OCI-LY7 (cell line): ENCODE data around the gene MAP2K5. TPM values are rescaled to one million over a fixed set of nuclear protein-coding genes. Genes with fewer than 3 reads are reported as not detected.

Experiments
- BruUV-seq: library from RNA; stranded (reverse); fragments of 400-500 nt; replicated peaks from 2 replicates; lab custom pipeline; 2021; lab: Mats Ljungman, UMichigan
- CTCF ChIA-PET: fragments of 300-600 bp; sonication (Branson Sonifier 250); formaldehyde crosslinking; loops from one replicate; lab custom pipeline; 2022; ENCODE audit warnings: antibody characterized with exemption; ENCODE audit not compliant: unreplicated experiment; lab: Charles Lee
- POLR2A ChIA-PET: fragments of 300-600 bp; sonication (Branson Sonifier 250); formaldehyde crosslinking; loops from one replicate; lab custom pipeline; 2022; ENCODE audit warnings: antibody characterized with exemption; lab: Charles Lee
- DNase-seq: peaks from one replicate; pipeline ENCODE4 v3.0.0-alpha.2; 2015; ENCODE audit warnings: low spot score
- H2AFZ ChIP-seq: fragments of 200-600 bp; sonication (generic), shearing (Covaris generic); 2 replicates; pipeline ENCODE4 v1.6.1; 2014; ENCODE audit warnings: mild to moderate bottlenecking, antibody characterized with exemption, low read length, moderate library complexity
- H3K27ac ChIP-seq: fragments of 200-600 bp; sonication (generic); 2 replicates; pipeline ENCODE4 v1.5.1; 2014; ENCODE audit warnings: mixed run types, low read depth, mild to moderate bottlenecking, moderate library complexity, low read length, inconsistent platforms; ENCODE audit not compliant: poor library complexity, severe bottlenecking
- H3K36me3 ChIP-seq: fragments of 200-600 bp; sonication (generic); 2 replicates; pipeline ENCODE4 v1.6.1; 2014; ENCODE audit warnings: mild to moderate bottlenecking, antibody characterized with exemption, low read length, moderate library complexity, mixed read lengths; ENCODE audit not compliant: insufficient read depth
- H3K4me1 ChIP-seq: fragments of 200-600 bp; sonication (generic); 2 replicates; pipeline ENCODE4 v1.5.1; 2014; ENCODE audit warnings: mild to moderate bottlenecking, low read length; ENCODE audit not compliant: insufficient read depth, poor library complexity, severe bottlenecking
- H3K4me2 ChIP-seq: fragments of 200-600 bp; sonication (generic); 2 replicates; pipeline ENCODE4 v1.6.1; 2014; ENCODE audit warnings: mild to moderate bottlenecking, low read length
- H3K4me3 ChIP-seq: fragments of 200-600 bp; sonication (generic); 2 replicates; pipeline ENCODE4 v1.5.1; 2014; ENCODE audit warnings: mild to moderate bottlenecking, low read depth, low read length; ENCODE audit not compliant: poor library complexity, severe bottlenecking
- H3K79me2 ChIP-seq: fragments of 200-600 bp; sonication (generic); 2 replicates; pipeline ENCODE4 v1.6.1; 2016; ENCODE audit warnings: low read depth, mild to moderate bottlenecking, low read length, moderate library complexity, mixed read lengths; ENCODE audit not compliant: insufficient read depth
- H3K9me2 ChIP-seq: fragments of 200-600 bp; sonication (generic); 2 replicates; pipeline ENCODE4 v1.6.1; 2016; ENCODE audit warnings: mild to moderate bottlenecking, low read length, mixed read lengths; ENCODE audit not compliant: insufficient read depth
- H3K9me3 ChIP-seq: fragments of 200-600 bp; sonication (generic); 2 replicates; pipeline ENCODE4 v1.6.1; 2014; ENCODE audit warnings: mild to moderate bottlenecking, mixed run types, low read length, mixed read lengths
- H4K20me1 ChIP-seq: fragments of 200-600 bp; sonication (generic); 2 replicates; pipeline ENCODE4 v1.6.1; 2014; ENCODE audit warnings: mild to moderate bottlenecking, antibody characterized with exemption, low read length, moderate library complexity, mixed read lengths; ENCODE audit not compliant: insufficient read depth
- EZH2phosphoT487 ChIP-seq: fragments of 200-600 bp; sonication (generic); IDR thresholded peaks from 2 replicates; pipeline ENCODE4 v1.6.1; 2018; ENCODE audit warnings: low read depth, borderline replicate concordance, mild to moderate bottlenecking, mixed run types, antibody characterized with exemption, low read length, moderate library complexity, mixed read lengths
- intact Hi-C: fragments of 100-400 bp; cut with micrococcal nuclease; formaldehyde crosslinking; loops from one replicate; pipeline ENCODE4 v1.10.0; 2022; ENCODE audit not compliant: unreplicated experiment
- total RNA-seq, 2 experiments: library from RNA; depleted of rRNA in 1 of 2; stranded (reverse); fragments of >200 nt in 1 of 2; shearing (Covaris generic) in 1 of 2; gene quantifications; 2 replicates each; pipeline ENCODE4 v1.2.3, GENCODE V29; 2014 to 2022
- TF ChIP-seq, protein P1 (sequence below): fragments of 200-600 bp; sonication (generic); conservative IDR thresholded peaks from 2 replicates; pipeline ENCODE4 v1.5.1; 2014; ENCODE audit warnings: mild to moderate bottlenecking, antibody characterized with exemption, low read length, moderate library complexity, mixed read lengths

The MAP2K5 gene
- total RNA-seq, 2 experiments from 2014 or later: 10.2 to 35.0 TPM

DNA sequence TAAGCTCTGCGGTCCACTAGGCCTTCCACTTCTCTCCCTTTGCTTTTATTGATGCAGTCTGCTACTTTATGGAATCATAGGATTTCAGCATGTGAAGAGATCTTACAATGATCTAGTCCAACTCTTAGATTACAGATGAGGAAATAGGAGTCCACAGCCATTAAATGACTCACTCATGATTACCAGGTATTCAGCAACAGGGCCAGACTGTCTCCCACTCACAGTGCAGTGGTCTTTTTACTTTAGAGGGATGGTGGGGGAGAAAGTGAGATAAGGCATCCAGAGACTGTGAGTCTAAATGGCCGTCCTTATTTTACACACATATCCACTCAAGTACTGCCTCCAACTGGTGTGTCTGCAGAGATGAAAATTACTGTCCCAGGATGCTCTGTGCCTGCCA is 194.3 kb downstream of the MAP2K5 start:
- CTCF ChIA-PET: no interaction called here
- no peaks in the 10 kb centered on the region for H3K9me2 ChIP-seq
- no peak for TF ChIP-seq EZH2phosphoT487
- TF ChIP-seq, protein P1, sequence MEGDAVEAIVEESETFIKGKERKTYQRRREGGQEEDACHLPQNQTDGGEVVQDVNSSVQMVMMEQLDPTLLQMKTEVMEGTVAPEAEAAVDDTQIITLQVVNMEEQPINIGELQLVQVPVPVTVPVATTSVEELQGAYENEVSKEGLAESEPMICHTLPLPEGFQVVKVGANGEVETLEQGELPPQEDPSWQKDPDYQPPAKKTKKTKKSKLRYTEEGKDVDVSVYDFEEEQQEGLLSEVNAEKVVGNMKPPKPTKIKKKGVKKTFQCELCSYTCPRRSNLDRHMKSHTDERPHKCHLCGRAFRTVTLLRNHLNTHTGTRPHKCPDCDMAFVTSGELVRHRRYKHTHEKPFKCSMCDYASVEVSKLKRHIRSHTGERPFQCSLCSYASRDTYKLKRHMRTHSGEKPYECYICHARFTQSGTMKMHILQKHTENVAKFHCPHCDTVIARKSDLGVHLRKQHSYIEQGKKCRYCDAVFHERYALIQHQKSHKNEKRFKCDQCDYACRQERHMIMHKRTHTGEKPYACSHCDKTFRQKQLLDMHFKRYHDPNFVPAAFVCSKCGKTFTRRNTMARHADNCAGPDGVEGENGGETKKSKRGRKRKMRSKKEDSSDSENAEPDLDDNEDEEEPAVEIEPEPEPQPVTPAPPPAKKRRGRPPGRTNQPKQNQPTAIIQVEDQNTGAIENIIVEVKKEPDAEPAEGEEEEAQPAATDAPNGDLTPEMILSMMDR: no peak
- POLR2A ChIA-PET: interaction anchor here (0.9 kb wide), 1 partner anchor 11 kb away, joined by 3 read pairs; no protein-coding TSS in a partner anchor
- no peak overlapping the region for H3K27ac ChIP-seq
- H3K9me3 ChIP-seq: no peaks in the 10 kb centered on the region
- no peak overlapping the region for H2AFZ ChIP-seq
- H3K4me3 ChIP-seq: no peak overlapping the region
- no peaks in the 10 kb centered on the region for H3K36me3 ChIP-seq
- no TSS peak for BruUV-seq
- peaks cover 7% of the 10 kb centered on the region for H3K4me1 ChIP-seq
- H4K20me1 ChIP-seq: no peaks in the 10 kb centered on the region
- intact Hi-C loops: no loop called here
- DNase-seq: no peak
- H3K79me2 ChIP-seq: no peaks in the 10 kb centered on the region
- no peak overlapping the region for H3K4me2 ChIP-seq

DNA sequence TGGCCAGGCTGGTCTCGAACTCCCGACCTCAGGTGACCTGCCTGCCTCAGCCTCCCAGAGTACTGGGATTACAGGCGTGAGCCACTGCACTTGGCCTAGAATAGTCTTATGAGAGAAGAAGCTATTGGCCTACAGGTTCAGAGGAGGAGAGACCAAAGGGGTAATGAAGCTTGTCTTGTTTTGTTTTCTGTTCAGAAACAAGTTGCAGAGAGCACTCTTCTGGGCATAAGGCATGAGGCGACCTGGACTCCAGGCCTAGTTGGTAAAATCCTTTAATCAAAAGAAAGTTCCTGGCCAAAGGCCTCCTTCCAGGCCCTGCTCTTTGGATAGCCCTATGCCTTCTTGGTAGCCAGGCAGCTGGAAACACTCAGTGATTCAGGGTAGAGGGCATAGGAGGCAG is 195.6 kb downstream of the MAP2K5 start:
- CTCF ChIA-PET: no interaction called here
- TF ChIP-seq, protein P1: no peak
- TF ChIP-seq EZH2phosphoT487: no peak
- peaks cover 7% of the 10 kb centered on the region for H3K4me1 ChIP-seq
- no peaks in the 10 kb centered on the region for H3K9me3 ChIP-seq
- H2AFZ ChIP-seq: no peak overlapping the region
- POLR2A ChIA-PET: no interaction called here
- H3K4me2 ChIP-seq: no peak overlapping the region
- intact Hi-C loops: no loop called here
- H3K4me3 ChIP-seq: no peak overlapping the region
- no peaks in the 10 kb centered on the region for H4K20me1 ChIP-seq
- H3K9me2 ChIP-seq: no peaks in the 10 kb centered on the region
- H3K79me2 ChIP-seq: no peaks in the 10 kb centered on the region
- no peaks in the 10 kb centered on the region for H3K36me3 ChIP-seq
- BruUV-seq: no TSS peak
- DNase-seq: no peak
- H3K27ac ChIP-seq: no peak overlapping the region

DNA sequence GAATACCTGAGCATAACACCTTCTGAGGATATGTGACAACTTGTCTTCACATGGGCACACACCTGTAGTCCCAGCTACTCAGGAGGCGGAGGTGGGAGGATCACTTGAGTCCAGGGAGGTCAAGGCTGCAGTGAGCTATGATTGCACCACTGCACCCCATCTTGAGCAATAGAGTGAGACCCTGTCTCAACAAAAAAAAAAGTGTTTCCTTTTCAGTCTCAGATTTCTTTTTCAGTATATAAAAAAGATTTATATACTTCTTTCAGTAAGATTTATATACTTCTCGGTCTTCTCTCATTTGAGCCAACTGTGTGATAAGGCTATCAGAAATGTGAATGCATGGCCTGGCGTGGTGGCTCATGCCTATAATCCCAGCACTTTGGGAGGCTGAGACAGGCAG is 197.9 kb downstream of the MAP2K5 start:
- Histone ChIP-seq H3K27ac (no peak overlapping the region), H3K4me2 (no peak overlapping the region), H3K4me3 (no peak overlapping the region), H3K9me3 (no peaks in the 10 kb centered on the region), H3K9me2 (no peaks in the 10 kb centered on the region), H3K36me3 (no peaks in the 10 kb centered on the region), H3K79me2 (no peaks in the 10 kb centered on the region), H3K4me1 (peaks cover 7% of the 10 kb centered on the region), H2AFZ (no peak overlapping the region), H4K20me1 (no peaks in the 10 kb centered on the region)
- no TSS peak for BruUV-seq
- POLR2A ChIA-PET: interaction anchor here (1.5 kb wide), 1 partner anchor 8 kb away, joined by 3 read pairs; no protein-coding TSS in a partner anchor
- TF ChIP-seq, protein P1: no peak
- no peak for TF ChIP-seq EZH2phosphoT487
- no peak for DNase-seq
- intact Hi-C loops: no loop called here
- CTCF ChIA-PET: no interaction called here
